SU-DHL-6 (cell line): ENCODE measurements around the gene AP5Z1.

ENCODE experiments used
- H2AFZ ChIP-seq: fragments of 200-600 bp; sonication (generic); 2 replicates; pipeline ENCODE4 v1.6.1; 2014; ENCODE audit warnings: low read depth, mild to moderate bottlenecking, moderate library complexity, mixed read lengths, antibody characterized with exemption, low read length; ENCODE audit not compliant: severe bottlenecking
- H3F3A ChIP-seq: fragments of 200-600 bp; shearing (Covaris generic); 2 replicates; pipeline ENCODE4 v1.6.0; 2016; ENCODE audit warnings: antibody characterized with exemption, mild to moderate bottlenecking; ENCODE audit not compliant: insufficient read depth
- H3K27ac ChIP-seq: fragments of 200-600 bp; sonication (generic); 2 replicates; pipeline ENCODE4 v1.5.1; 2016; ENCODE audit warnings: low read depth, mild to moderate bottlenecking, low read length, moderate library complexity, mixed read lengths
- H3K27me3 ChIP-seq: fragments of 200-600 bp; sonication (generic), shearing (Covaris generic); 2 replicates; pipeline ENCODE4 v1.6.0; 2014; ENCODE audit warnings: mild to moderate bottlenecking, low read length
- H3K36me3 ChIP-seq: fragments of 200-600 bp; sonication (generic); 2 replicates; pipeline ENCODE4 v1.6.1; 2014; ENCODE audit warnings: mild to moderate bottlenecking, low read length, mixed read lengths
- H3K4me2 ChIP-seq: fragments of 300-600, 200-600 bp; shearing (Covaris generic), sonication (generic); 2 replicates; pipeline ENCODE4 v1.6.0; 2014; ENCODE audit warnings: low read length, low read depth, mild to moderate bottlenecking; ENCODE audit not compliant: poor library complexity, severe bottlenecking
- H3K4me3 ChIP-seq: fragments of 200-600 bp; sonication (generic); 2 replicates; pipeline ENCODE4 v1.5.1; 2014; ENCODE audit warnings: antibody characterized with exemption, low read length, mild to moderate bottlenecking, mixed read lengths; ENCODE audit not compliant: insufficient read depth, poor library complexity, severe bottlenecking
- H3K79me2 ChIP-seq: fragments of 200-600 bp; sonication (generic); 2 replicates; pipeline ENCODE4 v1.6.1; 2014; ENCODE audit warnings: mild to moderate bottlenecking, low read length, moderate library complexity; ENCODE audit not compliant: insufficient read depth
- H3K9ac ChIP-seq: fragments of 200-600 bp; sonication (generic); 2 replicates; pipeline ENCODE4 v1.7.0; 2014; ENCODE audit warnings: mild to moderate bottlenecking, low read length
- H3K9me2 ChIP-seq: fragments of 200-600 bp; sonication (generic); replicated peaks from 2 replicates; pipeline ENCODE4 v1.6.1; 2014; ENCODE audit warnings: low read length; ENCODE audit not compliant: insufficient read depth
- H3K9me3 ChIP-seq: fragments of 200-600 bp; sonication (generic); 2 replicates; pipeline ENCODE4 v1.6.1; 2014; ENCODE audit warnings: low read length, mixed read lengths; ENCODE audit not compliant: insufficient read depth
- H4K20me1 ChIP-seq: fragments of 200-600 bp; sonication (generic); 2 replicates; pipeline ENCODE4 v1.6.1; 2014; ENCODE audit warnings: low read depth, mild to moderate bottlenecking, antibody characterized with exemption, low read length, moderate library complexity, mixed read lengths
- CTCF ChIP-seq: fragments of 200-600 bp; sonication (generic); IDR thresholded peaks from one replicate; pipeline ENCODE4 v1.5.1; 2017; ENCODE audit warnings: antibody characterized with exemption, mild to moderate bottlenecking, low read length, moderate library complexity; ENCODE audit not compliant: insufficient read depth, poor library complexity, severe bottlenecking
- EZH2phosphoT487 ChIP-seq: fragments of 200-600 bp; sonication (generic), shearing (Covaris generic); conservative IDR thresholded peaks from 2 replicates; pipeline ENCODE4 v1.6.1; 2018; ENCODE audit warnings: mild to moderate bottlenecking, antibody characterized with exemption, low read length, moderate library complexity, mixed read lengths

Gene AP5Z1

GRCh38 chr7:4807598-4808016 lies 32.2 kb downstream of the AP5Z1 start:
- no peak overlapping the region for H3K4me2 ChIP-seq
- H3K36me3 ChIP-seq, result no peaks in the 10 kb centered on the region
- no peaks in the 10 kb centered on the region for H3K27me3 ChIP-seq
- H4K20me1 ChIP-seq, result no peaks in the 10 kb centered on the region
- H3F3A ChIP-seq, result no peaks in the 10 kb centered on the region
- no peaks in the 10 kb centered on the region for H3K9me2 ChIP-seq
- H3K79me2 ChIP-seq, result no peaks in the 10 kb centered on the region
- no peak for TF ChIP-seq EZH2phosphoT487
- TF ChIP-seq CTCF, result no peak
- no peak overlapping the region for H3K4me3 ChIP-seq
- no peak overlapping the region for H3K9ac ChIP-seq
- no peaks in the 10 kb centered on the region for H3K9me3 ChIP-seq
- H3K27ac ChIP-seq, result no peak overlapping the region
- no peak overlapping the region for H2AFZ ChIP-seq

GRCh38 chr7:4808026-4808425 lies 32.6 kb downstream of the AP5Z1 start:
- Histone ChIP-seq H3K4me2 (no peak overlapping the region), H3K9me3 (no peaks in the 10 kb centered on the region), H3K9me2 (no peaks in the 10 kb centered on the region), H2AFZ (no peak overlapping the region), H3K9ac (no peak overlapping the region), H3K27me3 (no peaks in the 10 kb centered on the region), H3K79me2 (no peaks in the 10 kb centered on the region), H3K27ac (no peak overlapping the region), H3K36me3 (no peaks in the 10 kb centered on the region), H3K4me3 (no peak overlapping the region), H4K20me1 (no peaks in the 10 kb centered on the region), H3F3A (no peaks in the 10 kb centered on the region)
- TF ChIP-seq EZH2phosphoT487 (no peak), CTCF (no peak)

DNA sequence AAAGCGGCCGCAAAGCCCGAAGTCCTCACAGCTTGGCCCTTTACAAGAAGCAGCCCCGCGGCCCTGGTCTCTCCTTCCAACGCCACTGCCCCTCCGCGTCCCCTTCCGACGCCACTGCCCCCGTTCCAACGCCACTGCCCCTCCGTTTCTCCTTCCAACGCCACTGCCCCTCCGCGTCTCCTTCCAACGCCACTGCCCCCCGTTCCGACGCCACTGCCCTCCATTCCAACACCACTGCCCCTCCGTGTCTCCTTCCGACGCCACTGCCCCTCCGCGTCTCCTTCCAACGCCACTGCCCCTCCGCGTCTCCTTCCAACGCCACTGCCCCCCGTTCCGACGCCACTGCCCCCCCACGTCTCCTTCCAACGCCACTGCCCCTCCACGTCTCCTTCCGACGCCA lies 33.1 kb downstream of the AP5Z1 start:
- H3K27me3 ChIP-seq, result no peaks in the 10 kb centered on the region
- no peak overlapping the region for H3K27ac ChIP-seq
- no peaks in the 10 kb centered on the region for H4K20me1 ChIP-seq
- H3K79me2 ChIP-seq, result no peaks in the 10 kb centered on the region
- H3F3A ChIP-seq, result no peaks in the 10 kb centered on the region
- H3K9me2 ChIP-seq, result no peaks in the 10 kb centered on the region
- H3K4me3 ChIP-seq, result no peak overlapping the region
- TF ChIP-seq EZH2phosphoT487 (no peak), CTCF (no peak)
- H3K9ac ChIP-seq, result no peak overlapping the region
- H2AFZ ChIP-seq, result no peak overlapping the region
- H3K4me2 ChIP-seq, result no peak overlapping the region
- H3K36me3 ChIP-seq, result no peaks in the 10 kb centered on the region
- no peaks in the 10 kb centered on the region for H3K9me3 ChIP-seq
